Loucy (cell line): Measurements from ENCODE around the gene INVS.

Source experiments
- CTCF ChIP-seq: fragments of 200-600 bp; sonication (generic); conservative IDR thresholded peaks from 2 replicates; pipeline ENCODE4 v1.5.1; 2014; ENCODE audit warnings: mild to moderate bottlenecking, antibody characterized with exemption, low read length
- EZH2phosphoT487 ChIP-seq: fragments of 200-600 bp; IDR thresholded peaks from 2 replicates; pipeline ENCODE4 v1.6.1; 2018; ENCODE audit warnings: antibody characterized with exemption, mild to moderate bottlenecking, moderate library complexity, borderline replicate concordance

- no peak for TF ChIP-seq CTCF
- TF ChIP-seq EZH2phosphoT487: no peak
Measured at GRCh38 chr9:100341889-100342288, 242.8 kb downstream of the INVS start.
